NCI-H2029 treated with DMSO at 0.1 percent for 48 hours (cell line): ENCODE measurements around the gene RPS23.

ENCODE experiments used
- DNase-seq: peaks from one replicate; lab custom pipeline; 2025; lab: John Stamatoyannopoulos, UW

Gene RPS23

GRCh38 chr5:82244854-82245635 is 33.1 kb downstream of the RPS23 start:
- DNase-seq, result no peak

GRCh38 chr5:82244151-82244550 is 34.0 kb downstream of the RPS23 start:
- DNase-seq, result no peak

GRCh38 chr5:82234885-82235284 is 43.3 kb downstream of the RPS23 start:
- DNase-seq, result no peak

DNA sequence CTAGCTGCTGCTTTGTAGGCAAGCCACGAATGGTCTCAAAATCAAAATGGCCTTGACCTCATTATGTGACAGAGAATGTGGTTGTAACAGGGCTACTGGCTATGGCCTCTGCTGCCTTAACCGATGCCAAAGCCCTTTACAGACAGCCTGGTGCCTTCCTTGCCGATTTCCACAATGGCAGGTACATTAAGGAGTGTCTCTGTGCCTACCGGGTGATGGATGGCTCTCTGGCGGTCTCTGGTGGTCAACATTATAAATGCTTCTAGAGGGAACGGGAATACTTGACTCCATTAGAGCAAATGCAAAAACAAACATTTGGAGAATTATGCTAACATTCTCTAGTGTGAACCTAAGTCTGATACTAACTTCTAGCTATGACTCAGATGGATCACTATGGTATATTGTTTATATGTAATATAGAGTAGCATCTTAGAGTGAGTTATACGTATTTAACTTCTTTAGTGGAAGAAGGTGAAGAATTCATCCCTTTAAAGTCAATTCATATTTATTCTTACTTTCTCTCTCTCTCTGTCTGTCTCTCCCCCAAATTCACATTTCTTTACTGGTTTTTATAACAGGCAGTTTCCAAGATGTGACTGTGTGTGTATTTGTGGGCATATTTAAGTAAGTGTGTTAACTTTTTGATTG is 52.5 kb downstream of the RPS23 start:
- DNase-seq, result peak; percentile 57
